ENCODE data around the gene RPL10. TPM values are rescaled to one million over a fixed set of nuclear protein-coding genes. Genes with fewer than 3 reads are reported as not detected.

Gene RPL10
- total and polyA plus RNA-seq, 2 of the 13 experiments (the other 11 are each of a cell fraction or from before 2014, with no cell fraction given), result 2,381 to 4,713 TPM

- TF ChIP-seq FOXO4 (CRISPR knock-in tag; conservative IDR thresholded peaks at IDR 0.05) (no peak), HCFC1 (IDR thresholded peaks at IDR 0.05; ENCODE audit: low read depth, low read length) (no peak), ZSCAN9 (CRISPR knock-in tag; IDR thresholded peaks at IDR 0.05; ENCODE audit: borderline replicate concordance) (no peak), ZGPAT (CRISPR knock-in tag; IDR thresholded peaks at IDR 0.05) (0 out of 2 replicates have a peak, but pooled peaks have one; percentile 28), KAT7 (CRISPR knock-in tag; IDR thresholded peaks at IDR 0.05; ENCODE audit: borderline replicate concordance) (no peak), RARG (CRISPR knock-in tag; IDR thresholded peaks at IDR 0.05; ENCODE audit: low read depth) (no peak), TRIM24 (CRISPR knock-in tag; IDR thresholded peaks at IDR 0.05) (no peak), ZBTB4 (CRISPR knock-in tag; IDR thresholded peaks at IDR 0.05; ENCODE audit: borderline replicate concordance) (no peak), IKZF1 (IDR thresholded peaks at IDR 0.05) (no peak), UBTF (CRISPR knock-in tag; IDR thresholded peaks at IDR 0.05) (peak; percentile 58; the same call in 1 of the 2 replicates), GATAD1 (CRISPR knock-in tag; IDR thresholded peaks at IDR 0.05) (no peak), KDM5B (CRISPR knock-in tag; IDR thresholded peaks at IDR 0.05; ENCODE audit: borderline replicate concordance) (0 out of 2 replicates have a peak, but pooled peaks have one; percentile 27), HIVEP1 (CRISPR knock-in tag; IDR thresholded peaks at IDR 0.05) (no peak), DR1 (CRISPR knock-in tag; IDR thresholded peaks at IDR 0.05) (no peak), SALL2 (CRISPR knock-in tag; IDR thresholded peaks at IDR 0.05) (no peak), RXRA (CRISPR knock-in tag; IDR thresholded peaks at IDR 0.05) (no peak), MED13 (CRISPR knock-in tag; IDR thresholded peaks at IDR 0.05) (no peak), PHF8 (CRISPR knock-in tag; IDR thresholded peaks at IDR 0.05) (0 out of 2 replicates have a peak, but pooled peaks have one; percentile 20), PAF1 (CRISPR knock-in tag; IDR thresholded peaks at IDR 0.05) (no peak), MTA3 (CRISPR knock-in tag; IDR thresholded peaks at IDR 0.05) (no peak), ZNF644 (CRISPR knock-in tag; IDR thresholded peaks at IDR 0.05; ENCODE audit: low read depth) (no peak), TAF1 (CRISPR knock-in tag; IDR thresholded peaks at IDR 0.05) (no peak), HOXA3 (CRISPR knock-in tag; IDR thresholded peaks at IDR 0.05) (peak; percentile 17; the same call in 1 of the 2 replicates), ZFP37 (CRISPR knock-in tag; IDR thresholded peaks at IDR 0.05; ENCODE audit: borderline replicate concordance) (no peak)
Observed at GRCh38 chrX:154374313-154375155, 23.6 kb upstream of the RPL10 start, which contains the start of gene FLNA (continued).

All from HepG2 (cell line).